Activated CD8-positive, alpha-beta memory T cell treated with anti-CD3 and anti-CD28 coated beads, Interleukin-2, amount 10 ng/mL, durations not matched to agents 7 days and 5 days (primary cell): ENCODE measurements around the gene TRPV3. TPM values are rescaled to one million over a fixed set of nuclear protein-coding genes. Genes with fewer than 3 reads are reported as not detected.
A peak's percentile ranks its signal among the peaks of the same experiment; 100 is the strongest.

Source experiments
- ATAC-seq: fragments of 150-1000 bp; cut with Tn5 transposase; one replicate; pipeline ENCODE4 v1.10.0; 2021; ENCODE audit warnings: moderate library complexity
- CTCF ChIA-PET: fragments of 350-600 bp; sonication (Branson Sonifier 250); formaldehyde crosslinking; loops from one replicate; lab custom pipeline; 2021; ENCODE audit warnings: antibody characterized with exemption; lab: Charles Lee
- DNase-seq: peaks from one replicate; pipeline ENCODE4 v3.0.0-alpha.2; 2020
- H3K27ac Mint-ChIP-seq: one replicate; pipeline ENCODE4 v1.8.0; 2021; ENCODE audit warnings: mild to moderate bottlenecking, mixed read lengths
- H3K27me3 Mint-ChIP-seq: one replicate; pipeline ENCODE4 v1.8.0; 2021; ENCODE audit warnings: mixed read lengths
- H3K36me3 Mint-ChIP-seq: one replicate; pipeline ENCODE4 v1.8.0; 2021; ENCODE audit warnings: mild to moderate bottlenecking, mixed read lengths
- H3K4me1 Mint-ChIP-seq: one replicate; pipeline ENCODE4 v1.8.0; 2021; ENCODE audit warnings: mixed read lengths
- H3K4me3 Mint-ChIP-seq: one replicate; pipeline ENCODE4 v1.8.0; 2021; ENCODE audit warnings: mild to moderate bottlenecking, moderate library complexity, mixed read lengths
- H3K9me3 Mint-ChIP-seq: one replicate; pipeline ENCODE4 v1.8.0; 2022; ENCODE audit warnings: low read depth, mixed read lengths
- total RNA-seq, 2 experiments: library from RNA; stranded (reverse); gene quantifications; one replicate each; pipeline ENCODE4 v1.2.3, GENCODE V29; 2021

The TRPV3 gene
- under 1 TPM; 0.41 to 0.98 TPM for total RNA-seq

- Mint-ChIP-seq H3K27me3 (peaks cover 3% of the 10 kb centered on the region), H3K9me3 (no peaks in the 10 kb centered on the region), H3K36me3 (no peaks in the 10 kb centered on the region), H3K4me1 (peaks cover 25% of the 10 kb centered on the region), H3K4me3 (no peak within 1 kb of the TSS), H3K27ac (peak within 1 kb of the TSS; percentile 64)
- peak; percentile 73 for DNase-seq
- CTCF ChIA-PET: no interaction called here
- ATAC-seq: peak; percentile 80
Observed at GRCh38 chr17:3557768-3558583, at the start of gene TRPV3. TSS of gene TRPV3 (minus strand) at chr17:3557812. CDS start at chr17:3554850, 2,962 bp downstream.

DNA sequence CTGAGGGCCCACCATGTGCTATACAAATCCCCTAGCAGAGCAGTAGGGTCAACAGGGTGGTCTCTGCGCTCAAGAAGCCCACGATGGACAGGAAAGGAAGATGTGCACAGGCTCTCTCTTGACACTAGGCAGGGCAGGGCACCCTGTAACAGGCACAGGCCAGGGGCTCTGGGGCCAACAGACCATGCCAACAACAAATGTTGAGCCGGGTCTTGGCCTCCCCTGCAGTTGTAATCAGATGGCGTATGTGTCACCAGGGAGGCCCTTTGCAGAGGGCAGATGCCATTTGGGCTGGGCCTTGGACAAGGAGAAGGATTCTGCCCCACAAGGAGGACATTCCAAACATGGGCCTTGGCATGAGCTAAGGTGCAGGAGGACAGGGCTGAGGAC, 46.3 kb upstream of the TRPV3 start:
- Mint-ChIP-seq H3K9me3 (no peaks in the 10 kb centered on the region), H3K4me1 (no peaks in the 10 kb centered on the region), H3K4me3 (no peak overlapping the region), H3K27ac (no peak overlapping the region), H3K27me3 (no peaks in the 10 kb centered on the region), H3K36me3 (peaks cover 2% of the 10 kb centered on the region)
- CTCF ChIA-PET: interaction anchor here (1.1 to 2.3 kb wide), 2 partner anchors 32 to 225 kb away, joined by 3 to 7 read pairs; partner anchors contain the start of genes CTNS and SHPK
- ATAC-seq (no peak), DNase-seq (no peak)

- no peak overlapping the region for H3K4me3 Mint-ChIP-seq
- CTCF ChIA-PET: interaction anchor here (0.8 to 2.3 kb wide), 8 partner anchors 12 to 226 kb away, joined by 3 to 19 read pairs (median 5); partner anchors contain the start of genes CTNS and SHPK
- H3K36me3 Mint-ChIP-seq: peaks cover 2% of the 10 kb centered on the region
Observed at GRCh38 chr17:3603119-3603869, 45.7 kb upstream of the TRPV3 start.

GRCh38 chr17:3602499-3602898, 44.9 kb upstream of the TRPV3 start:
- ATAC-seq (no peak), DNase-seq (no peak)
- Mint-ChIP-seq H3K4me1 (no peaks in the 10 kb centered on the region), H3K36me3 (peaks cover 2% of the 10 kb centered on the region), H3K4me3 (no peak overlapping the region), H3K27ac (no peak overlapping the region), H3K27me3 (no peaks in the 10 kb centered on the region), H3K9me3 (no peaks in the 10 kb centered on the region)
- CTCF ChIA-PET: interaction anchor here (0.8 to 2.3 kb wide), 9 partner anchors 13 to 46 kb away, joined by 3 to 19 read pairs (median 5); partner anchors contain the start of genes CTNS and SHPK

More at GRCh38 chr17:3603119-3603869, 45.7 kb upstream of the TRPV3 start:
- DNase-seq (no peak), ATAC-seq (no peak)
- Mint-ChIP-seq H3K4me1 (no peaks in the 10 kb centered on the region), H3K27me3 (no peaks in the 10 kb centered on the region), H3K27ac (no peak overlapping the region), H3K9me3 (no peaks in the 10 kb centered on the region)

GRCh38 chr17:3600529-3601205, 43.1 kb upstream of the TRPV3 start:
- H3K4me3 Mint-ChIP-seq: no peak overlapping the region
- DNase-seq (no peak), ATAC-seq (no peak)
- no peaks in the 10 kb centered on the region for H3K27me3 Mint-ChIP-seq
- no peak overlapping the region for H3K27ac Mint-ChIP-seq
- H3K36me3 Mint-ChIP-seq: no peaks in the 10 kb centered on the region
- H3K9me3 Mint-ChIP-seq: no peaks in the 10 kb centered on the region
- no peaks in the 10 kb centered on the region for H3K4me1 Mint-ChIP-seq
- CTCF ChIA-PET: interaction anchor here (1.3 kb wide), 1 partner anchor 10 kb away, joined by 3 read pairs; no protein-coding TSS in a partner anchor

- Mint-ChIP-seq H3K4me3 (no peak overlapping the region), H3K4me1 (no peaks in the 10 kb centered on the region), H3K27me3 (no peaks in the 10 kb centered on the region), H3K36me3 (no peaks in the 10 kb centered on the region), H3K27ac (no peak overlapping the region), H3K9me3 (no peaks in the 10 kb centered on the region)
- CTCF ChIA-PET: interaction anchor here (0.9 to 1.6 kb wide), 2 partner anchors 38 to 103 kb away, joined by 3 read pairs; partner anchors contain the start of genes CTNS and SHPK
- ATAC-seq: no peak
- no peak for DNase-seq
Observed at GRCh38 chr17:3598078-3598477, 40.5 kb upstream of the TRPV3 start.

DNA sequence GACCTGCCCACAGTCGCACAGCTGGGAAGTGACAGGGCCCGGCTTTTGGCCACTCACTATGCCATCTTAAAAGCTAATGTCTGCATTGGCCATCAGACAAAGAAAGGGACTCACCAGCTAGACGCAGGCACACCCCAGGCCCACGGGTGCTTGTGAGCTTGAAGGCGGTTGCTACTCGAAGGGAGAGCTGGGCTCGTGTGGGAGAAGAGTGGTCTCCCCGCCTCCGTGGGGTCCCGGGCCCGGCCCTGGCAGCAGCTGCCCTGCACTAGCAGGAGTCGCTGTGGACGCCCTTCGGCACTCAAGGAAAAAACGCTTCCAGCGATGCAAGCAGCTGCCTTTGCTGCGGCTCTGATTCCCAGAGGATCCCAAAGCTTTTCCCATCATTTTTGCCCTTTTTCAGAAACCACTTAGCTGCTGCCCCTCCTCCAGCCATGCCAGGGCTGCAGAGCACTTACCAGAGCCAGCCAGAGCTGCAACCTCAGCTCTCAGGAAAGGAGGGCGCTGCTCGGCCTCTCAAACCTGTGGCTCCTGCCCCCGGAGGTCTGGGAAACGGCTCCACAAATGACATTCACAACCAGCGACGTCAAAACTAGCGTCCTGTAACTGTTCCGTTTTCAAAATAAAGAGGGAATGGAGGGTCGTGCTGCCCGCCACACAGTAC, 39.3 kb upstream of the TRPV3 start:
- no peaks in the 10 kb centered on the region for H3K4me1 Mint-ChIP-seq
- ATAC-seq (no peak), DNase-seq (no peak)
- no peak overlapping the region for H3K27ac Mint-ChIP-seq
- CTCF ChIA-PET: no interaction called here
- no peaks in the 10 kb centered on the region for H3K36me3 Mint-ChIP-seq
- no peaks in the 10 kb centered on the region for H3K9me3 Mint-ChIP-seq
- H3K4me3 Mint-ChIP-seq: no peak overlapping the region
- no peaks in the 10 kb centered on the region for H3K27me3 Mint-ChIP-seq

DNA sequence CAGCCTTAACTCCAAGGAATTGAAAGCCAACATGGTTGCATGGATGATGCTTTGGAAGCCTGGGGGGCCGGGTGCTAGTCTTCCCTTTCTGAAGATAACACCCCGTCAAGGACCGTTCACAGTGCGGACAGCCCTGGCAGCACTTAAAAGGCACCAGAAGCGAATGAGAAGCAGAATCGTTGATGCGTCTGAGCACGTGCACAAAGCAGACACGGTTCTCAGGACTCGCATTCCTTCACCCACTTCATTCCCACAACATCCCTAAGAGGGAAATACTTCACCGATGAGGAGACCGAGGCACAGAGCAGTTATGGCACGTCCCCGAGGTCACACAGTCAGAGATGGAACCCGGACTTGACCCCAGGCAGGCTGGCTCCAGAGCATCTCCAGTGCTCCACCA, 37.4 kb upstream of the TRPV3 start:
- Mint-ChIP-seq H3K9me3 (no peaks in the 10 kb centered on the region), H3K27ac (no peak overlapping the region), H3K27me3 (no peaks in the 10 kb centered on the region), H3K36me3 (no peaks in the 10 kb centered on the region), H3K4me3 (no peak overlapping the region), H3K4me1 (no peaks in the 10 kb centered on the region)
- CTCF ChIA-PET: no interaction called here
- DNase-seq (no peak), ATAC-seq (no peak)

DNA sequence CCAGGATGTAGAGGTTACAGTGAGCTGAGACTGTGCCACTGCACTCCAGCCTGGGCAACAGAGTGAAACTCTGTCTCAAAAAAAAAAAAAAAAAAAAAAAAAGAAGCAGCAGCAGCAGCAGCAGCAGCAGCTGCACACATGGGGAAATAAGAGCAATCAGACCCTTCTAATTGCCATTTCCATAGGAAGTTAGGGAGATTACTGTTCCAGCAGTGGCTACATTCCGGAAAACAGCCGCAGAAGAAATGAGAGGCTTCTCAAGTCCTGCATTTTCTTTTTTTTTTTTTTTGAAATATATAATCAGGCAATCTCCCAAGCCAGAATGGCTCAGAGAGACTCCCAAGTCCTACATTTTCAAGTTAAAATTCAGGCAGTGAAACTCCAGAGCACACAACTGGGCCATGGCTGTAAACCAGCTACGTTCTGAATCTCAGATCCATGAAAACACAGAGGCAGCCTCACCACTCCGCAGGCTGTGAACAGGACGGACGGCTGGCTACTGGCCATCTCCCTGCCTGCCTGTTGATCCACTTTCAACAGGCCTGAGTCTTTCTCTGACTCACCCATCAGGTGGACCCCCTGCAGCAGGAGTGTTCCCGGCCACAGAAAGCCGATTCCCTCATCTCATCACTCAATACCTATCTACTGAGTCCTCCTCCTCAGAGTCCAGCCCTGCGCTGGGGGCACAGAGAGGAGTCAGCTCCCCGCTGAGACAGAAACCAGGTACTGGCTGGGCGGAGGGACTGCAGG, 36.6 kb upstream of the TRPV3 start:
- Mint-ChIP-seq H3K9me3 (no peaks in the 10 kb centered on the region), H3K4me3 (no peak overlapping the region), H3K27ac (no peak overlapping the region), H3K27me3 (no peaks in the 10 kb centered on the region), H3K36me3 (peaks cover 2% of the 10 kb centered on the region), H3K4me1 (no peaks in the 10 kb centered on the region)
- CTCF ChIA-PET: interaction anchor here (0.6 kb wide), 1 partner anchor 51 kb away, joined by 3 read pairs; no protein-coding TSS in a partner anchor
- DNase-seq (no peak), ATAC-seq (no peak)

GRCh38 chr17:3593384-3593783, 35.8 kb upstream of the TRPV3 start:
- Mint-ChIP-seq H3K4me3 (no peak overlapping the region), H3K36me3 (peaks cover 2% of the 10 kb centered on the region), H3K4me1 (no peaks in the 10 kb centered on the region), H3K27me3 (no peaks in the 10 kb centered on the region), H3K27ac (no peak overlapping the region), H3K9me3 (no peaks in the 10 kb centered on the region)
- ATAC-seq (no peak), DNase-seq (no peak)
- CTCF ChIA-PET: interaction anchor here (0.6 kb wide), 1 partner anchor 52 kb away, joined by 3 read pairs; no protein-coding TSS in a partner anchor

GRCh38 chr17:3592216-3592860, 34.7 kb upstream of the TRPV3 start:
- ATAC-seq: no peak
- no peak for DNase-seq
- no peaks in the 10 kb centered on the region for H3K27me3 Mint-ChIP-seq
- H3K36me3 Mint-ChIP-seq: peaks cover 2% of the 10 kb centered on the region
- no peak overlapping the region for H3K4me3 Mint-ChIP-seq
- CTCF ChIA-PET: no interaction called here
- H3K27ac Mint-ChIP-seq: no peak overlapping the region
- no peaks in the 10 kb centered on the region for H3K4me1 Mint-ChIP-seq
- no peaks in the 10 kb centered on the region for H3K9me3 Mint-ChIP-seq

GRCh38 chr17:3590768-3591167, 33.2 kb upstream of the TRPV3 start:
- no peak overlapping the region for H3K4me3 Mint-ChIP-seq
- no peaks in the 10 kb centered on the region for H3K27me3 Mint-ChIP-seq
- no peak overlapping the region for H3K27ac Mint-ChIP-seq
- CTCF ChIA-PET: no interaction called here
- DNase-seq (no peak), ATAC-seq (no peak)
- H3K4me1 Mint-ChIP-seq: no peaks in the 10 kb centered on the region
- H3K9me3 Mint-ChIP-seq: no peaks in the 10 kb centered on the region
- H3K36me3 Mint-ChIP-seq: peaks cover 2% of the 10 kb centered on the region
